ENCODE measurements around the gene MROH2B. TPM values are rescaled to one million over a fixed set of nuclear protein-coding genes. Genes with fewer than 3 reads are reported as not detected.

MROH2B gene
- total and polyA plus RNA-seq, 10 donors = not detected

DNA sequence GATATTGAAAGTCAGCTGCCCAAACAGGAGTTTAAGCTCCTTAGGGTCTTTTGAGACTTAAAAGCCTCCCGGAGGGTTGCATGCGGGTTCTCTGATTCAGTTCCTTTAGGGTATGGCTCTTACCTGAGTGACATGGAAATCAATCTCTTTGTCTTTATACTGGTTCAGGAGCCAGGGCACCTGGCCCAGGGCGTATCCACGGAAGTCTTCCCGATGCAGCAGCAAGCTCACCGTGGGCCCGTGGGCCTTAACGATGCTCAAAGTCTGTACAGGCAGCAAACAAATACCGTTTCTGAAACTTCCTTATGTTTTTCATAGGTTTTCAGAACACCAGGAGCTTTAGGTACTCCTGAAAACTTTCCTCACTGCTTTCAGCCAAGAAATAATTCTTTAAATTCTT lies 13.2 kb downstream of the MROH2B start:
- no peak overlapping the region for H3K27ac ChIP-seq
- intact Hi-C loops (cut with DNase I; ENCODE audit: low total_unique reads) = no loop called here
- H3K27me3 ChIP-seq (replicated peaks in 1 of 7) = no peaks in the 10 kb centered on the region
- WGBS, 5 donors = 91 to 95% (median 94%) methylated on average over 9 of the region's 9 CpGs
- H3K36me3 ChIP-seq = no peaks in the 10 kb centered on the region
- DNase-seq = no peak
- no peak overlapping the region for H3K4me3 ChIP-seq
- TF ChIP-seq POLR2A (IDR thresholded peaks at IDR 0.05) = no peak
- no peak for TF ChIP-seq POLR2AphosphoS5 (IDR thresholded peaks at IDR 0.05)
- TF ChIP-seq, protein P1, sequence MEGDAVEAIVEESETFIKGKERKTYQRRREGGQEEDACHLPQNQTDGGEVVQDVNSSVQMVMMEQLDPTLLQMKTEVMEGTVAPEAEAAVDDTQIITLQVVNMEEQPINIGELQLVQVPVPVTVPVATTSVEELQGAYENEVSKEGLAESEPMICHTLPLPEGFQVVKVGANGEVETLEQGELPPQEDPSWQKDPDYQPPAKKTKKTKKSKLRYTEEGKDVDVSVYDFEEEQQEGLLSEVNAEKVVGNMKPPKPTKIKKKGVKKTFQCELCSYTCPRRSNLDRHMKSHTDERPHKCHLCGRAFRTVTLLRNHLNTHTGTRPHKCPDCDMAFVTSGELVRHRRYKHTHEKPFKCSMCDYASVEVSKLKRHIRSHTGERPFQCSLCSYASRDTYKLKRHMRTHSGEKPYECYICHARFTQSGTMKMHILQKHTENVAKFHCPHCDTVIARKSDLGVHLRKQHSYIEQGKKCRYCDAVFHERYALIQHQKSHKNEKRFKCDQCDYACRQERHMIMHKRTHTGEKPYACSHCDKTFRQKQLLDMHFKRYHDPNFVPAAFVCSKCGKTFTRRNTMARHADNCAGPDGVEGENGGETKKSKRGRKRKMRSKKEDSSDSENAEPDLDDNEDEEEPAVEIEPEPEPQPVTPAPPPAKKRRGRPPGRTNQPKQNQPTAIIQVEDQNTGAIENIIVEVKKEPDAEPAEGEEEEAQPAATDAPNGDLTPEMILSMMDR (IDR thresholded peaks at IDR 0.05 in 8 of 11, conservative IDR thresholded peaks at IDR 0.05 in 3 of 11) = no peak
- H3K9me3 ChIP-seq = no peaks in the 10 kb centered on the region
- H3K4me1 ChIP-seq = no peaks in the 10 kb centered on the region

DNA sequence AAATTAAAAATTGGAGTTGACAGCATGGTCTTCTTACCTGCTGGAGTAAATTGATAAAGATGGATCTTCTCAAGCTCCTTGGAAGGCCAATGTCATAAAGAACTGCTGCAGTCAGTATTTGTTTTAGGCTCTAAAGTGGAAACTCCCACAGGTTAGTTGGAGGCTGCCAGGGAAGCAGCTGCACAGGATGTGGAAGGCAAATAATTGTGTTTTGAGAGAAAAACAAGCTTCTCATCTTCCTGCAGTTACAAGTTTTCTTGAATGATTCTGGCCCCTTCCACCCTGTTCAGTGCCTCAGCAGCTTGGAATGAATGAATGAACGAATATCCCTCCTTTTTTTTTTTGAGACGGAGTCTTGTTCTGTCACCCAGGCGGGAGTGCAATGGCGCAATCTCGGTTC lies 13.9 kb downstream of the MROH2B start:
- WGBS, 5 donors = 68 to 87% (median 84%) methylated on average over 3 to 5 of the region's 5 CpGs
- H3K4me3 ChIP-seq = no peak overlapping the region

DNA sequence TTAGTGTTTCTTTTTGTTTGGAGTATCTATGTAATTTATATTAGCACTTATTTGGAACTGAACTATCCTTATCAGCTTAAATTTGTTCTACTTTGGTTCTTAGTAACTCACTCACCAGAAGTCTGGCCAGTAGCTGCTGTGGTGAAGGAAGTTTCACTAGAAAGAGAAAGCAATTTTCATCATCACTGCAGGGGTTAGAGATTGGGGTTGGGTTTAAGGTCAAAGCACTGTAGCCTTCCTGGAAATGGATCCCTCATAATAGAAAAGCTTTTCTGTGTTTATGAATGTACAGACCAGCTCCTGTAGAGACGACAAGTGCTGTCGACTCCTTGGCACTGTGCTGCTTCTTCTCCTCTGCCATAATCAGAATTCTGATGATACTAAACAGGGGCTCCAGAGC lies 22.2 kb downstream of the MROH2B start:
- TF ChIP-seq POLR2AphosphoS5 (IDR thresholded peaks at IDR 0.05) (no peak), POLR2A (IDR thresholded peaks at IDR 0.05) (no peak)
- TF ChIP-seq, protein P1 (IDR thresholded peaks at IDR 0.05 in 8 of 11, conservative IDR thresholded peaks at IDR 0.05 in 3 of 11) = no peak
- Histone ChIP-seq H3K4me3 (no peak overlapping the region), H3K27me3 (replicated peaks in 1 of 7) (no peaks in the 10 kb centered on the region), H3K36me3 (no peaks in the 10 kb centered on the region), H3K4me1 (peaks cover 0 to 5% (median 2%) of the 10 kb centered on the region in 6 donors), H3K9me3 (no peaks in the 10 kb centered on the region), H3K27ac (peak overlapping the region in 3 of 8 donors; percentile 24 to 47 (median 37))
- intact Hi-C loops (cut with DNase I; ENCODE audit: low total_unique reads) = no loop called here
- no peak for DNase-seq
- WGBS, 5 donors = 8 to 31% (median 26%) methylated on average over 2 of the region's 2 CpGs

More for the DNA sequence above, 13.9 kb downstream of the MROH2B start:
- Histone ChIP-seq H3K36me3 (no peaks in the 10 kb centered on the region), H3K27ac (no peak overlapping the region), H3K9me3 (no peaks in the 10 kb centered on the region), H3K27me3 (replicated peaks in 1 of 7) (no peaks in the 10 kb centered on the region), H3K4me1 (no peaks in the 10 kb centered on the region)
- DNase-seq = no peak
- intact Hi-C loops (cut with DNase I; ENCODE audit: low total_unique reads) = no loop called here
- TF ChIP-seq, protein P1 (IDR thresholded peaks at IDR 0.05 in 8 of 11, conservative IDR thresholded peaks at IDR 0.05 in 3 of 11) = no peak
- TF ChIP-seq POLR2A (IDR thresholded peaks at IDR 0.05) = no peak
- no peak for TF ChIP-seq POLR2AphosphoS5 (IDR thresholded peaks at IDR 0.05)

DNA sequence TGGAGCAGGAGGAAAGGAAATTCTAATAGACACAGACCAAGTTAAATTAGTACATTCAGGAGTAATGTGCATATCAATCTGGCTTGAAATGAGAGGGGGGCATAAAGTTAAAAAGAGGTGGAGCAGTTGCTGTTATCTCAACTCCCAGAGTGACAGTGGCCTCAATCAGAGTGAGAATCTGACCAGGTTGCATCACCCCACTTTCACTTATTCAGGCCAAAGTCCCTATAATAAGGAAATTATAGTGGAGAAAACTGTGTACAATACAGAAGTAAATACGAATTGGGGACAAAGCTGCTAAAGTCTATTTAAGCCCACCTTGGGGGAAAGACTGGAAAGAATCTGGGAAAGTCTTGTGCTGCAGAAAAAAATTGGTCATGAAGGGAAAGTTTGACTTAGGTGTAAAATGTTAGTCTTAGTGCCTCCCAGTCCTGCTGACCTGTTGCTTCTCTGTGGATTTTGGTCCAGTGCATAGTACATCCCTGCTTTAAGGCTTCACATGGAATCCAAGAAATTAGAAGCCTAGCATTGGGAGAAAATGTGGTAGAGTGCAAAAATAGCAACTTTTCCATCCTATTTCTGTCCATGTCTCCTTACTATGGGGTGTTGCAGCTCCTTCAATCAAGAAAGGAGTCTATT lies 27.9 kb downstream of the MROH2B start:
- Histone ChIP-seq H3K9me3 (peaks cover 0 to 3% (median 0%) of the 10 kb centered on the region in 8 donors), H3K27me3 (replicated peaks in 1 of 7) (no peaks in the 10 kb centered on the region), H3K4me3 (no peak overlapping the region), H3K36me3 (no peaks in the 10 kb centered on the region), H3K27ac (no peak overlapping the region), H3K4me1 (no peaks in the 10 kb centered on the region)
- no peak for TF ChIP-seq POLR2AphosphoS5 (IDR thresholded peaks at IDR 0.05)
- TF ChIP-seq POLR2A (IDR thresholded peaks at IDR 0.05) = no peak
- TF ChIP-seq, protein P1 (IDR thresholded peaks at IDR 0.05 in 8 of 11, conservative IDR thresholded peaks at IDR 0.05 in 3 of 11) = no peak
- WGBS, 5 donors = 58 to 86% (median 69%) methylated on average over 1 of the region's 1 CpG
- no peak for DNase-seq
- intact Hi-C loops (cut with DNase I; ENCODE audit: low total_unique reads) = no loop called here

Data from spleen (tissue), 11 donors.